Measurements from ENCODE around the gene SPATS2.
A peak's percentile ranks its signal among the peaks of the same experiment; 100 is the strongest.
"Not testable (repeated sequence)": the region's sequence is repeated elsewhere in the genome, so short reads cannot be mapped to it uniquely, and the experiment has no call there.

The SPATS2 gene

DNA sequence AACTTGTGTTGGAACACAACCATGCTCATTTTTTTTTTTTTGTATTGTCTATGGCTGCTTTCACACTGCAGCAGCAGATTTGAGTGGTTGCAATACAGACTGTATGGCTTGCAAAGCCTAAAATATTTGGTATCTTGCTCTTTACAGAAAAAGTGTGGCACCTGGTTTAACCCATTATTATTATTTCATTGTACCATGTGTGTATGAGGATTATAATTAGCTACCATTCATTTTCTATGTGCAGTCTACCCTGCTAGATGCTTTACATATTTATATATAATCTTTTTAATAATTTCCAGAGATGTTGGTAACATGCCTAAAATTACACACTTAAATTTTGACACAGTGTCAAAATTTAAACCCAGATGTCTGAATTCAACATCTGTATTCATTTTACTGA lies 37.7 kb downstream of the SPATS2 start:
- DNase-seq (ENCODE audit: low read depth, low spot score) = no peak

DNA sequence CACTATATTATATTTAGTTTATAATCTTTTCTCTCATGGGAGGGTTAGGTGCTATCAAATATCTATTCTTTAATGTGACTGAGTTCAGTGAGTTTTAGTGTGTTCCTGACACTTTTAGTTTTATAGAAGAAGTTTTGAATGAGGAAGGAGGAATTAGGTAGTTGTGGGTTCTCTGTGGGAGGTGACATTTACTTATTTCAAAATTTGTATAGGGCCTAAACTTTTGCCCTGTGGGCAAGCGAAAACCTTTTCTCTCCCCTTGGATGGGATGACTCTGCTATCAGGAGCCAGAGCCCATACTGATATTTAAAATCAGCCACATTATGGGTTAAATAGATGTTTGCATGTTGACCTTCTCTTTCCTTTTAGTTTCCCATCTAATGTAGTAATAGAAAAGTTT lies 43.6 kb downstream of the SPATS2 start:
- no peak for DNase-seq (ENCODE audit: low read depth, low spot score)

DNA sequence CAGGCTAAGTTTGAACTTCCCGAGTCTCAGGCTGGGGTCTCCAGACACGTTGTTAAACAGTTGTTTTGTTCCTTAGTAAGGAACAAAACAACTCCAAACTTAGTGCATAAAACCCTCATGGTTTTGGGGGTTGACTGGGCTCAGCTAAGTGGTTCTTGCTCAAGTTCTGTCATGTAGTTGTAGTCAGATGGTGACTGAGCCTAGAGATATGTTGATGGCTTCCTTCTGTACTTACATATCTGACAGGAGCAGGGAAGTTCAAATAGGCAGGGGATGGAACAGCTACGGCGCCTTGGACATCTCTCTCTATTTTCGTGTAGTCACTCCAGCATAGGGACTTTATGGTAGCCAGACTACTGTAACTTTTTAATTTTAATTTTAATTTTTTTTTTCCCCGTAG lies 45.7 kb downstream of the SPATS2 start:
- no peak for DNase-seq (ENCODE audit: low read depth, low spot score)

DNA sequence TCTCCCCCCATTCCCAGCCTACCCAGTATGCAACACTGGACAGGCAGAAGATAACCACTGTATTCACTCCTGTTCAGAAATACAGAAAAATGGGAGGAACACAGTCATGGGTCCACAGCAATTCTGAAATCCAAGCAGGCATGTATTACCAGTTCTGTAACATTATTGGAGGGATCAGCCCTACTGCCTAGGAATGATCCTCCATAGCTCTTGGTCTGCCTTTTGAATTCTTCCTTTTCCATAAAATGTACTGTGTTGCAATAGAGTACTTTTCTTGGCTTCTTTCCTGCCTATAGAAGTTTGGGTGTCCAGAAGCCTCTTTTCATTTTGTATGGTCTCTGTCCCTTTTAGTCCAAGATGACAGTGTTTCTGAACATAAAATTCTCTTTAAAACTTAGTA lies 46.5 kb downstream of the SPATS2 start:
- no peak for DNase-seq (ENCODE audit: low read depth, low spot score)

DNA sequence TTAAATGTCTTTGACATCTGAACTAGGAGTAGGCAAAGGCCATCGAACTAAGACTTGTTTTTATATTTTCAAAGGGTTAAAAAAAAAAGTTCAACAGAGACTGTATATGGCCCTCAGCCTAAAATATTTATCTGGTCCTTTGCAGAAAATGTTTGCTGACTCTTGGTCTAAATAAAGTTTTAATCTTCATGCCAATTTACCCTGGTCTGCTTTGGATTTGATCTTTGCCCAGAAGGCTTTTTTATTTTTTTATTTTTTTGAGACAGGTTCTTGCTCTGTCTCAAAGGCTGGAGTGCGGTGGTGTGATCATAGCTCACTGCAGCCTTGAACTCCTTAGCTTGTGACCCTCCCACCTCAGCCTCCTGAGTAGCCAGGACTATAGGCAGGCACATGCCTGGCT lies 47.1 kb downstream of the SPATS2 start:
- no peak for DNase-seq (ENCODE audit: low read depth, low spot score)

DNA sequence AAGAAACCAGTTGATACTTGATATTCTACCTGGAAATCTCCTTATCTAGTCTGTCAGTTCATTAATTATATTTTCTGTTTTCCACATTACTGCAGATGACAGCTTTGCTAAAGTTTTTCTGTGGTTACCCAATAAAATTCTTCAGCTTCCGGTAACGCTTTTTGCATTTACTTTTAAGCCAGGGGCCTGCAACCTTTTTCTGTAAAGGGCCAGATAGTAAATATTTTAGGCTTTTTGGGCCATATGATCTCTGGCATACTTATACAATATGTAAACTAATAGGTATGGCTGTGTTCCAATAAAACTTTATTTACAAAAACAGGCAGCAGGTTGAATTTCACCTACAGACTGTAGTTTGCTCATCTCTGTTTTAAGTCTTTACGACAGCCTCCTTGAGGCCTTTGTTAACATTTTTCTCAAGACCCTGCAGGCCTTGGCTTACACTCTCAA lies 48.3 kb downstream of the SPATS2 start:
- DNase-seq (ENCODE audit: low read depth, low spot score) = no peak

DNA sequence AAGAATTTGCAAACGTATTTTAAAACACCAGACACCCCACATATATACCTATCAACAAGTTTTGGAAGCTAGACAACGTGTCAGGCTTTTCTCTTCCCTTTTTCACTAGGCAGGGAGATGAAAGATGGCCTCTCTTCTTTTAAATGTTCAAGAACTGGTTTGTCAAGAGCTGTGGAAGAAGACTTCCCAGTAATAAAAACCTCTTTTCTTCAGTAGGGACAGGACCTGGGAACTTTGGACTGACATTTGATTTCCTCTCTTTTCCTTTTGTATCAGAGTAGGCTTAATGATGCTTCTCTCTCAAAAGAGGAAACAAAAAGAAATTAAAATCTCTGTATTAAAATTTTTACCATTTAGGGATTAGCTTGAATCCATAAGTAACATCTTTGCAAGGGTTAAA lies 49.6 kb downstream of the SPATS2 start:
- no peak for DNase-seq (ENCODE audit: low read depth, low spot score)

DNA sequence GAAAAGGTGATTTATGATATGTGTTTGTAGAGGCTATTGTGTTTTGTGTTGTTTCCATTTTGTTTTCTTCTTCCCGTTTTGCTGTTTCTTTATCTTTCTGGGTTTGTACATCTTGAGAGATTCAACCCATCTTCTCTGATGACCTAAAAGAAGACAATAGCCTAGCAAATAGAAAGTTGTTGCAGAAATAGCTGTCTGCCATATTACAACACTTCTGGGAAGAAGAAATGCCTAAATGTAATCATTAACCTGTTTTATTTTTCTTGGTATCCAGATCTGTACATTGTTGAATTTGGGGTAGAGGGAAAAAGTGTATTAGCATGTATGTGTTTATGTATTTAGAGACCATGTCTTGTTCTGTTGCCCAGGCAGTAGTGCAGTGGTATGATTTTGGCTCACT lies 50.3 kb downstream of the SPATS2 start:
- no peak for DNase-seq (ENCODE audit: low read depth, low spot score)

DNA sequence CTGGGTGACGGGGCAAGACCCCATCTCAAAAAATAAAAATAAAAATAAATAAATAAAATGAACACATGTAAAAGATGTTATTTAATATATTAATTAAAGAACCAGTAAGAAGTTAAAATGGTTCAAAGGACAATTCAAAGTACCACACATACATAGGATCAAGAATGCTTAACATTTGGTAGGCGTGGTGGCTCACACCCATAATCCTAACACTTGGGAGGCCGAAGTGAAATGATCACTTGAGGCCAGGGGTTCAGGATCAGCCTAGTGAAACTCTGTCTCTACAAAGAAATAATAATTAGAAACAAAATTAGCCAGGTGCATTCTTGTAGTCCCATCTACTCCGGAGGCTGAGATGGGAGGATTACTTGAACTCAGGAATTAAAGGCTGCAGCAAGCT lies 53.3 kb downstream of the SPATS2 start:
- DNase-seq (ENCODE audit: low read depth, low spot score) = no peak

DNA sequence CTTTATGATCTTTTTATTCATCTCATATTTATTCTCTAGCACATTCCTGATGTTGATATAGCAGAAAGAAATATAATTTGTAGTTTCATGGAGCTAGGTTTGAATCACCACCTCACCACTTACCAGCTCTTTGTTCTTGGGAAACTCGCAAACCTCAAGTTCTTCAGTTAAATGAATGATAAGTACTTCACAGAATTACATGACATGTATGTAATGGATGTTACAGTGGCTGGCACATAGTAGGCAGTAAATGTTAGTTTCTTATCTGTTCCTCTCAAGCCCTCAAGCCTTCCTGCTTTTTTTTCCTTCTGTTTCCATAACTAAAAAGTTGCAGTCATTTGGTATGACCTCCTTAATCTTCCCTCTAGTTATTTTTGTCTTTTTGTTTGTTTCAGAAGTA lies 54.9 kb downstream of the SPATS2 start:
- DNase-seq (ENCODE audit: low read depth, low spot score) = no peak

DNA sequence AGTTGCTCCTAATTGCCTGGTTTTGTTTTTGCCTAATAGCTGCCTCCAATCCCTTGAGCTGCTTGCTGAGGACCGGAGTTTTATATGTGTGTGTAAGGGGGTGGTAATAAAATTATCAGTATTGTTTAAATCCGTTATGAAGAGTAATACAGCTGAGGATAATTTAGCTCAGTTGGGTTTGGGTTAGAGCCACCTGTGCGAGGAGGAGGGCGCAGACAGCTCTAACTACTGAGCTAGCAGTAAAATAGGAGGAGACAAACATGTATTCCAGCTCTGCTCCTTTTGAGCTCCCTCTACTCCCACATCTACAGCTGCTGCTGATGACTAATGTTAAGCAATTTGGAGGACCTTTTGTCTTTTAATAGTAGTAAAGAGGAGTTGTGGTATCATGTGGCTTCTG lies 61.5 kb downstream of the SPATS2 start:
- DNase-seq (ENCODE audit: low read depth, low spot score) = peak; percentile 2

DNA sequence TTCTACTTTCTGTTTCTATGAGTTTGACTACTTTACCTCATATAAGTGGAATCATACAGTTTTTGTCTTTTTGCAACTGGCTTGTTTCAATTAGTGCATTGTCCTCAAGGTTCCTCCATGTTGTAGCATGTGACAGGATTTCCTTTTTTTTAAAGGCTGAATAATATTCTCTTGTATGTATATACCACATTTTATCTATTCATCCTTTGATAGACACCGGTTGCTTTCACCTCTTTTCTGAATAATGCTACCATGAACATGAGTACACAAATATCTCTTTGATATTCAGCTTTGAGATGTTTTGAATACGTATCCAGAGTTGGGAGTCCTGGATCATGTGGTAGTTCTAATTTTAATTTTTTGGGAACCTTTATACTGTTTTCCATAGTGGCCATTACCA lies 65.4 kb downstream of the SPATS2 start:
- no peak for DNase-seq (ENCODE audit: low read depth, low spot score)

DNA sequence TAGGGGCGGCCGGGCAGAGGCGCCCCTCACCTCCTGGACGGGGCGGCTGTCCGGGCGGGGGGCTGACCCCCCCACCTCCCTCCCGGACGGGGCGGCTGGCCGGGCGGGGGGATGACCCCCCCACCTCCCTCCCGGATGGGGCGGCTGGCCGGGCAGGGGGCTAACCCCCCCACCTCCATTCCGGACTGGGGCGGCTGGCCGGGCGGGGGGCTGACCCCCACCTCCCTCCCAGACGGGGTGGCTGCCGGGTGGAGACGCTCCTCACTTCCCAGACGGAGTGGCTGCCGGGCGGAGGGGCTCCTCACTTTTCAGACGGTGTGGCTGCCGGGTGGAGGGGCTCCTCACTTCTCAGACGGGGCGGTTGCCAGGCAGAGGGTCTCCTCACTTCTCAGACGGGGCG lies 69.5 kb downstream of the SPATS2 start:
- not testable (repeated sequence) for DNase-seq (ENCODE audit: low read depth, low spot score)

DNA sequence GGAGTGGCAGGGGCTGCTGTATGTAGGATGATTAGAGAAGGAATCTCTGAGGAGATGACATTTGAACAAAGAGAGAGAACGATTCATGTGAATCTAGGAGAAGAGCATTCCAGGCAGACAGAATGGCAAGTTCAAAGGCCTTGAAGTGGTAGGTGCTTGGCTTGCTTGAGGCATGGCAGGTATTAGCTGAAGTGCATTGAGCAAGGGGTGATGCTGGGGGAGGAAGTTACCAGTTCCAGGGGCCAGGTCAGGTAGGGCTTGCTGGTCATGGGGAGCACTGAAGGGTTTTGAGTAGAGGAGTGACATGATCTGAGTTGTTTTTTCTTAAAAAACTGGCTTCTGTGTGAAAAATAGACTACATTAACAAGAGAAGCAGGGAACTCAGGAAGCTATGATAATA lies 71.8 kb downstream of the SPATS2 start:
- no peak for DNase-seq (ENCODE audit: low read depth, low spot score)

DNA sequence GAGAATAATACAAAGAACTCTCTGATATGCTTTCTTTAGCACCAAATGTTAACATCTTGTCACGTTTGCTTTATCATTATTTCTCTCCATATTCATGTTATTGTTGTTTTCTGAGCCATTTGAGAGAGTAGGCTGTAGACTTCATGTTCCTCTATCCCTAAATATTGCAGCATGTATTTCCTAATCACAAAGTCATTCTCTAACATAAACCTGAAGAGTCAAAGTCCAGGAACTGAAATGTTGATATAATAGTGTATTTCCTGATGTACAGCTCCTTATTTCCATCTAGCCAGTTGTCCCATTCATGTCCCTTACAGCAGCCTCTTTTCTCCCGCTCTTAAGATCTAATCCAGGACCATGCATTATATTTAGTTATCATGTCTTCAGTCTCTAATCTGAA lies 72.8 kb downstream of the SPATS2 start:
- no peak for DNase-seq (ENCODE audit: low read depth, low spot score)

DNA sequence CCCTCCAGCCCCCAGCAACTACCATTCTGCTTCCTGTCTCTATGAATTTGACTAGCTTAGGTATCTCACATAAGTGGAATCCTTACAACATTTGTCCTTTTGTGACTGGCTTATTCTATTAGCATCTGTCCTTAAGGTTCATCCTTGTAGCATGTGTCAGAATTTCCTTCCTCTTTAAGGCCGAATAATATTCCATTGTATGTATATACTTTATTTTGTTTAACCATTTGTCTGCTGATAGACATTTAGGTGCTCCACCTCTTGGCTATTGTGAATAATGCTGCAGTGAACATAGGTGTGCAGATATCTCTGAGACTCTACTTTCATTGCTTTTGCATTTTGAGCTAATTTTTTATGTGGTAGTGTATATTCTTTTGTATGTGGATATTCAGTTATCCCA lies 75.7 kb downstream of the SPATS2 start:
- DNase-seq (ENCODE audit: low read depth, low spot score) = no peak

DNA sequence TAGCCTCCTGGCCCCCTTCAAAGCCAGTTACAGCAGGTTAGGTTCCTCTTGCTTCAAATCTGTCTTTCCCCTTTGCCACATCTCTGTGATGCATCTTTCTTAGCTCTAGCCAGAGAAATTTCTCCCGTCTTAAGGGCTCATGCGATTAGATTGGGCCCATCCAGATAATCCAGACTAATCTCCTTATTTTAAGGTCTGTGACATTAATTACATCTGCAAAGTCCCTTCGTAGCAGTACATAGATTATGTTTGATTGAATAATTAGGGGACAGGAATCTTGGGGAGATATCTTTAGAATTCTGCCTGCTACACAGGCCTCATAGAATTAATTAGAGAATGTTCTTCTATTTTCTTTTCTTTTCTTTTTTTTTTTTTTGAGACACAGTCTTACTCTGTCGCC lies 79.3 kb downstream of the SPATS2 start:
- no peak for DNase-seq (ENCODE audit: low read depth, low spot score)

DNA sequence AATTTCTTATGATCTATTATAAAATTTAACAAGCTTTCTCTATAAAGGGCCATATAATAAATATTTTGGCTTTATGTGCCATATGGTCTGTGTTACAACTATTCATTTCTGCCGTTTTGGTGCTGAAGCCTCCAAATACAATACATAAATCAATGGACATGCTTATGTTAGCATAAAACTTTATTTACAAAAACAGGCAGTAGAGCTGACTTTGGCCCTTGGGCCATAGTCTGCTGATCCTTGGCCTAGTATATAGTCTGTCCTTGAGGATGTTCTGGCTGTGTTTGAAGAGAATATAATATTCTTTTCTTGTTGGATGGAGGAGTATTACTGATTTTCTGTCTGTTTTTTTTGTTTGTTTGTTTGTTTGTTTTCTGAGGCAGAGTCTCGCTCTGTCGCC lies 81.6 kb downstream of the SPATS2 start:
- no peak for DNase-seq (ENCODE audit: low read depth, low spot score)

DNA sequence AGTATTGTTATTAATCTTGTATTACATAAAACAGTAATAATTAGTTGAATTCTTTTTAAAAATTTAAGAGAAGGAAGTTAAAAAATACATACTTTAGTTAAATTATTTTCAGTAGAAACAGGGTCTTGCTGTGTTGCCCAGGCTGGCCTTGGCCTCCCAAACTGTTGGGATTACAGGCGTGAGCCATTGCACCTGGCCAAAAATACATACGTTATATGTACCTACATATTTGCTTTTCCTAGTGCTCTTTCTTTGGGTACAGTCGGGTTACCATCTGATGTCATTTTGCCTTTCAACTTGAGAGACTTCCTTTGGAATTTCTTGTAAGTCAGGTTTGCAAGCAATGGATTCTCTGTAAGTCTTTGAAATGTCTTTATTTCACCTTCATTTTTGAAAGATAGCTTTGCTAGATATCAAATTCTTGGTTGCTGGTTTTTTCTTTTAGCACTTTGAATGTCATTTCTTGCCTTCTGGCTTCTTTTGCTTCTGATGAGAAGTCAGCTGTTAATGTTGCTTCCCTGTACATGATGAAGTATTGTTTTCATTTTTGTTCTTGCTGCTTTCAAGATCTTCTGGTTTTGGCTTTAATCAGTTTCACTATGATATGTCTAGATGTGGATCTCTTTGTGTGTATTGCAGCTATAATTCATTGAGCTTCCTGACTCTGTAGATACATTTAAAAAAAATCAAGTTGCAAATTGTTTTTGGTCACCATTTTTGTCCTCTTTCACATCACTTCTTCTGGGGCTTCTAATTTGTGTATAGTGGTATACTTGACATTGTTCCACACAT lies 84.4 kb downstream of the SPATS2 start:
- DNase-seq (ENCODE audit: low read depth, low spot score) = no peak

DNA sequence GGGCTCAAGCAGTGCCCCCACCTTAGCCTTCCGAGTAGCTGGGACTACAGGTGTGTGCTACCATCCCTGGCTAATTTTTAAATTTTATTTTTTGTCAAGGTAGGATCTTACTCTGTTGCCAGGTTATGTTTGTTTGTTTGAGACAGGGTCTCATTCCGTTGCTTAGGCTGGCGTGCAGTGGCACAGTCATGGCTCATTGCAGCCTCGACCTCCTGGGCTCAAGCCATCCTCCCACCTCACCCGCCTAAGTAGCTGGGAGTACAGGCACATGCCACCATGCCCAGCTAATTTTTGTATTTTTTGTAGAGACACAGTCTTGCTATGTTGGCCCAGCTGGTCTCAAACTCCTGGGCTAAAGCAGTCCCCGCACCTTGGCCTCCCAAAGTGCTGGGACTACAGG lies 88.2 kb downstream of the SPATS2 start:
- DNase-seq (ENCODE audit: low read depth, low spot score) = no peak

DNA sequence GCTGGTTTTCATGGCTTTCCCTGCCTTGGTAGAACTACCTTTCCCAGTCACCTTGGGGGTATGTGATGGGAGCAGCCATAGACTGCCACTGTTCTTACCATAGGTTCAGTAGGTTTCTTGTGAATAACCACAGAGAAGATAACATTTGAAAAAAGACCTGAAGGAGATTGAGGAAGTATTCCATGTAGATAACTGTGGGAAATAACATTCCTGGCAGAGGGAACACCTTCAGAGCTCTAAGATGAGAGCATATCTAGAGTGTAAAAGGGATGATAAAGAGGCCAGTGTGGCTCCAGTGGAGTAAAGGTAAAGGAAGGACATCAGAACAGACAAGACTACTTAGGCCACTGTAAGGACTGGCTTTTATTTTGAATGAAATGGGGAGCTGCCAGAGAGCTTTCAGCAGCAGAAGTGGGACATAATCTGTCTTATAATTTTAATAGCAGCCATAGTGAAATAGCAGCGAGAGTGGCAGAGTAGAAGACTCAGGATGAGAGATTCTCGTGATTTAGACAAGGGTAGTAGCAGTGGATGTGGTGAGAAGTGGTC lies 88.9 kb downstream of the SPATS2 start:
- DNase-seq (ENCODE audit: low read depth, low spot score) = no peak

DNA sequence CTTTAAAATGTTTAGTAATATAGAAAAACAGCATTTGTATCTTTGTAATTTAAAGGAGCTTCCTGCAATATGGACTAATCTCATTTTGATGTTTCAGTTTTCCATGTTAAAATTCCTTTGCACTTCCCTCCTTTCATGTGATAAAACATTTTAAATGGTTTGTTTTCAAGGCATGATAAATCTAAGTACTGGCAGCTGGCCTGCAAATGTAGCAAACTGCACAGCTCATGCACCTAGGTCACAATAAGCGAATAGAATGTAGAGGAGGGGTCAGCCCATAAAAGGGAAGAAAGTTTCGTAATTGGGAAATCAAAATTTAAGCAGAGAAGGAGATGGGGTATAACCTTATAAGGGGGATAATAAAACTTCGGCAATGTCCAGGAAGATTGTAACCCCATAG lies 91.6 kb downstream of the SPATS2 start:
- no peak for DNase-seq (ENCODE audit: low read depth, low spot score)

DNA sequence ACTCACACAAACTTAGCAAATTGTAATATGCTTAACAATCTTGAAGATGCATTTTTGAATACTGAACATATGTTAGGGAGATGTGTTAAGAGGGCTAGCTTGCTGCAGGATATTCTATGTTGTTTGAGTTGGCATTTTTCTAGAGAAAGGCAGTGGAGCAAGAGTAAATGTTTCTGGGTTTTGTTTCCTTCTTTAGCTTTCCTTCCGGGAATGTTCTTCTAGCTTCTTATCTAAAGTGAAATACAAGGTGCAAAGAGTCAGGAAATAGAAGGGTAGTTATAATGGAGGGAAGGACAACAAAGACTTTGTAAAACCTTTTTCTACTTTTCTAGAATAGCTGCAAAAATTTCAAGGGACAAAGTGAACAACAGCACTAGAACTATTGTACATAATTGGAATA lies 94.0 kb downstream of the SPATS2 start:
- no peak for DNase-seq (ENCODE audit: low read depth, low spot score)

Data from iPS DF 19.7 (cell line).